C4-2B (cell line): ENCODE measurements around the gene GALNT9.

Experiments used
- CTCF ChIP-seq: fragments of 450-650 bp; conservative IDR thresholded peaks from 2 replicates; pipeline ENCODE4 v1.5.1; 2017; ENCODE audit warnings: mild to moderate bottlenecking
- ZFX ChIP-seq: fragments of 450-650 bp; IDR thresholded peaks from 2 replicates; pipeline ENCODE4 v1.6.1; 2017

- TF ChIP-seq CTCF, result no peak
- TF ChIP-seq ZFX, result no peak
These were observed 102.3 kb downstream of the GALNT9 start for GRCh38 chr12:132227118-132227517.
